HepG2 (cell line): Measurements from ENCODE around the gene ETV6. TPM values are rescaled to one million over a fixed set of nuclear protein-coding genes. Genes with fewer than 3 reads are reported as not detected.

Source experiments
- ATAC-seq: fragments of 200-7000 bp; cut with Tn5 transposase; 3 replicates; pipeline ENCODE4 v1.9.1; 2020; ENCODE audit warnings: mild to moderate bottlenecking, moderate library complexity
- BruUV-seq: library from RNA; stranded (reverse); fragments of 400-500 nt; replicated peaks from 2 replicates; lab custom pipeline; 2021; lab: Mats Ljungman, UMichigan
- CTCF ChIA-PET: fragments of 300-600 bp; formaldehyde crosslinking; extraction: SDS; loops from one replicate; lab custom pipeline; 2021; ENCODE audit warnings: low total read pairs, inconsistent platforms, low intra/inter-chr PET ratio; lab: Yijun Ruan, JAX
- POLR2A ChIA-PET: fragments of 350-600 bp; sonication (Branson Sonifier 250); formaldehyde crosslinking; loops from one replicate; lab custom pipeline; 2020; ENCODE audit warnings: antibody characterized with exemption, inconsistent platforms; lab: Yijun Ruan, JAX
- DNase-seq: peaks from one replicate; pipeline ENCODE4 v3.0.0-alpha.2; 2015; ENCODE audit warnings: low spot score
- FAIRE-seq: peaks from 3 replicates; lab custom pipeline; 2011; peaks lifted over from hg19 to GRCh38; lab: Jason Lieb, UNC
- H2AFZ ChIP-seq: one replicate; pipeline ENCODE4 v1.6.1; 2011; ENCODE audit warnings: low read length, inconsistent platforms
- H3K27ac ChIP-seq: fragments of 300-600 bp; 3 replicates; pipeline ENCODE4 v1.8.0; 2011; ENCODE audit warnings: mixed run types, mild to moderate bottlenecking, mixed read lengths, low read length, inconsistent platforms; ENCODE audit not compliant: insufficient read depth; ENCODE audit errors: extremely low read length
- H3K27me3 ChIP-seq, 2 experiments: fragments of 200-600 bp in 1 of 2; 2 replicates in 1 of 2; 3 replicates in 1 of 2; pipeline versions ENCODE4 v1.6.0 to v1.8.0; 2011; ENCODE audit warnings: low read length in 2 of 2, mild to moderate bottlenecking in 2 of 2, moderate library complexity in 2 of 2, inconsistent platforms in 1 of 2; ENCODE audit not compliant: insufficient read depth in 2 of 2, control insufficient read depth in 1 of 2
- H3K36me3 ChIP-seq, 2 experiments: fragments of 200-600 bp in 1 of 2; replicated peaks in 1 of 2; 2 replicates in 1 of 2; 3 replicates in 1 of 2; pipeline versions ENCODE4 v1.5.1 to v1.8.0; 2011; ENCODE audit warnings: low read length in 2 of 2, inconsistent platforms in 1 of 2; ENCODE audit not compliant: insufficient read depth in 2 of 2, control insufficient read depth in 1 of 2
- H3K4me1 ChIP-seq: 2 replicates; pipeline ENCODE4 v1.5.1; 2012; ENCODE audit warnings: low read length, inconsistent platforms; ENCODE audit not compliant: insufficient read depth
- H3K4me2 ChIP-seq: 2 replicates; pipeline ENCODE4 v1.6.0; 2011; ENCODE audit warnings: low read depth, low read length, inconsistent platforms
- H3K4me3 ChIP-seq, 3 experiments: fragments of 200-600 bp in 1 of 3; sonication (generic), shearing (Covaris generic) in 1 of 3; replicated peaks in 1 of 3; 2 replicates each; pipeline ENCODE4 v1.5.1; 2011 to 2016; ENCODE audit warnings: low read length in 3 of 3, inconsistent platforms in 2 of 3, low read depth in 2 of 3, mild to moderate bottlenecking in 2 of 3, control low read depth in 1 of 3, mixed read lengths in 1 of 3; ENCODE audit not compliant: insufficient read depth in 1 of 3
- H3K79me2 ChIP-seq: one replicate; pipeline ENCODE4 v1.6.1; 2011; ENCODE audit warnings: low read length, inconsistent platforms; ENCODE audit not compliant: insufficient read depth
- H3K9ac ChIP-seq: 2 replicates; pipeline ENCODE4 v1.6.0; 2011; ENCODE audit warnings: mild to moderate bottlenecking, low read depth, low read length, inconsistent platforms; ENCODE audit not compliant: insufficient read depth
- H3K9me3 ChIP-seq: 2 replicates; pipeline ENCODE4 v1.5.1; 2012; ENCODE audit warnings: mild to moderate bottlenecking, low read length
- H4K20me1 ChIP-seq: 2 replicates; pipeline ENCODE4 v1.6.0; 2011; ENCODE audit warnings: inconsistent platforms, mild to moderate bottlenecking, low read length, moderate library complexity; ENCODE audit not compliant: insufficient read depth
- BHLHE40 ChIP-seq: IDR thresholded peaks from 2 replicates; pipeline ENCODE4 v1.6.1; 2011; ENCODE audit warnings: low read length, improper control_type of control experiment
- ESRRA ChIP-seq: sonication (generic); formaldehyde crosslinking; IDR thresholded peaks from 2 replicates; pipeline ENCODE4 v1.5.1; 2020; ENCODE audit warnings: mild to moderate bottlenecking, low read depth, missing genetic modification reagents
- ETV5 ChIP-seq: IDR thresholded peaks from 2 replicates; pipeline ENCODE4 v1.6.1; 2018; ENCODE audit warnings: missing biosample characterization, missing genetic modification reagents, inconsistent platforms, borderline replicate concordance
- NPAS2 ChIP-seq: sonication (generic); formaldehyde crosslinking; IDR thresholded peaks from 2 replicates; pipeline ENCODE4 v1.8.0; 2022; ENCODE audit warnings: mild to moderate bottlenecking, missing genetic modification reagents, borderline replicate concordance
- POLR2AphosphoS2 ChIP-seq: IDR thresholded peaks from 2 replicates; pipeline ENCODE4 v1.6.1; 2011; ENCODE audit warnings: low read depth, low read length, improper control_type of control experiment
- PRDM4 ChIP-seq: sonication (generic); formaldehyde crosslinking; IDR thresholded peaks from 2 replicates; pipeline ENCODE4 v1.9.0; 2021; ENCODE audit warnings: missing genetic modification reagents, borderline replicate concordance
- PREB ChIP-seq: sonication (generic); formaldehyde crosslinking; IDR thresholded peaks from 2 replicates; pipeline ENCODE4 v1.4.0; 2020; ENCODE audit warnings: missing genetic modification reagents
- RNF219 ChIP-seq: sonication (generic); formaldehyde crosslinking; IDR thresholded peaks from 2 replicates; pipeline ENCODE4 v1.5.0; 2020; ENCODE audit warnings: mild to moderate bottlenecking, missing genetic modification reagents
- ZNF136 ChIP-seq: sonication (generic); formaldehyde crosslinking; IDR thresholded peaks from 2 replicates; pipeline ENCODE4 v1.8.1; 2022; ENCODE audit warnings: low read depth, mild to moderate bottlenecking, moderate library complexity, missing genetic modification reagents
- ZNF24 ChIP-seq: fragments of 450-650 bp; IDR thresholded peaks from 2 replicates; pipeline ENCODE4 v1.6.1; 2017; ENCODE audit warnings: antibody characterized with exemption, mild to moderate bottlenecking
- ZNF576 ChIP-seq: sonication (generic); formaldehyde crosslinking; IDR thresholded peaks from 2 replicates; pipeline ENCODE4 v1.4.0; 2020; ENCODE audit warnings: mild to moderate bottlenecking, missing genetic modification reagents
- ZNF776 ChIP-seq: sonication (generic); formaldehyde crosslinking; IDR thresholded peaks from 2 replicates; pipeline ENCODE4 v1.4.0; 2020; ENCODE audit warnings: mild to moderate bottlenecking, missing genetic modification reagents
- ZSCAN22 ChIP-seq: sonication (generic); formaldehyde crosslinking; IDR thresholded peaks from 2 replicates; pipeline ENCODE4 v1.4.0; 2020; ENCODE audit warnings: mild to moderate bottlenecking, missing genetic modification reagents
- ZSCAN29 ChIP-seq: sonication (generic); formaldehyde crosslinking; conservative IDR thresholded peaks from 2 replicates; pipeline ENCODE4 v1.4.0; 2020; ENCODE audit warnings: mild to moderate bottlenecking, missing genetic modification reagents
- WGBS: methylation state at CpG from one replicate; pipeline ENCODE4 v1.1.6; 2017; ENCODE audit warnings: low lambda C conversion rate; 5-methylcytosine and 5-hydroxymethylcytosine counted together
- in situ Hi-C: cut with HindIII; loops from 2 replicates; pipeline ENCODE4 v1.10.0; 2017; ENCODE audit warnings: low pct_unique_long_range_greater_than_20kb; ENCODE audit not compliant: extremely low pct_ligation_motif_present
- intact Hi-C: fragments of 100-400 bp; cut with micrococcal nuclease; formaldehyde crosslinking; loops from one replicate; pipeline ENCODE4 v1.10.0; 2022; ENCODE audit not compliant: unreplicated experiment
- polyA plus RNA-seq, 8 experiments: library from polyadenylated mRNA; depleted of rRNA in 3 of 8; stranded (reverse) in 7 of 8; unstranded in 1 of 8; fragments of >200 nt; fragmentation: Illumina TruSeq in 4 of 8; extraction: Trizol in 4 of 8; gene quantifications; 2 replicates each; pipeline versions ENCODE4 v1.2.1 to v1.2.3, GENCODE V29; 2011 to 2016; ENCODE audit warnings: low read depth in 4 of 8, missing spikeins in 1 of 8, mixed read lengths in 1 of 8; ENCODE audit not compliant: insufficient read depth in 1 of 8
- total RNA-seq, 5 experiments: library from RNA; depleted of rRNA; stranded (reverse); fragments of >200 nt; fragmentation: Illumina TruSeq; extraction: Trizol; gene quantifications; 2 replicates each; pipeline ENCODE4 v1.2.3, GENCODE V29; 2016; ENCODE audit warnings: low read depth in 1 of 5

Gene ETV6
- total and polyA plus RNA-seq, 2 of the 13 experiments (the other 11 are each of a cell fraction or from before 2014, with no cell fraction given), result 2.2 to 3.0 TPM

GRCh38 chr12:11757531-11757930, 108.1 kb downstream of the ETV6 start:
- CTCF ChIA-PET, result no interaction called here
- 95% methylated on average over 4 of the region's 6 CpGs for WGBS

More at GRCh38 chr12:11757531-11757930, 108.1 kb downstream of the ETV6 start:
- no peak for DNase-seq
- Histone ChIP-seq H3K79me2 (no peaks in the 10 kb centered on the region), H3K27ac (no peak overlapping the region), H3K4me3 (no peak overlapping the region), H2AFZ (no peak overlapping the region), H3K4me1 (no peaks in the 10 kb centered on the region), H3K36me3 (no peaks in the 10 kb centered on the region; a peak in 1 of 5 replicates), H3K9ac (no peak overlapping the region), H3K27me3 (no peaks in the 10 kb centered on the region), H3K4me2 (no peak overlapping the region), H4K20me1 (no peaks in the 10 kb centered on the region), H3K9me3 (no peaks in the 10 kb centered on the region)
- in situ Hi-C loops (no loop called here), intact Hi-C loops (no loop called here)
- no peak for ATAC-seq
- FAIRE-seq, result no peak
- POLR2A ChIA-PET, result no interaction called here
- TF ChIP-seq ZNF576 (CRISPR knock-in tag) (no peak), ESRRA (CRISPR knock-in tag) (no peak), RNF219 (CRISPR knock-in tag) (no peak), NPAS2 (CRISPR knock-in tag) (no peak), BHLHE40 (no peak), PREB (CRISPR knock-in tag) (no peak), PRDM4 (CRISPR knock-in tag) (no peak), POLR2AphosphoS2 (no peak), ZSCAN22 (CRISPR knock-in tag) (no peak), ETV5 (CRISPR knock-in tag) (no peak), ZNF776 (CRISPR knock-in tag) (no peak), ZNF24 (no peak), ZSCAN29 (CRISPR knock-in tag) (no peak), ZNF136 (CRISPR knock-in tag) (no peak)
- BruUV-seq, result no TSS peak
